Immature natural killer cell (primary cell): ENCODE measurements around the gene B3GALNT2. TPM values are rescaled to one million over a fixed set of nuclear protein-coding genes. Genes with fewer than 3 reads are reported as not detected.
"Not testable (repeated sequence)": the region's sequence is repeated elsewhere in the genome, so short reads cannot be mapped to it uniquely, and the experiment has no call there.

Experiments used
- DNase-seq, 3 donors: peaks; one replicate each; pipeline ENCODE4 v3.0.0; 2022; ENCODE audit warnings: mixed read lengths in 1 of 3
- H3K27ac Mint-ChIP-seq, 6 donors: one replicate each; pipeline ENCODE4 v1.8.0; 2020; ENCODE audit warnings: mixed read lengths in 6 of 6, mild to moderate bottlenecking in 5 of 6, inconsistent platforms in 4 of 6, moderate library complexity in 3 of 6
- H3K27me3 Mint-ChIP-seq, 3 donors: one replicate each; pipeline ENCODE4 v1.8.0; 2020 to 2021; ENCODE audit warnings: low read depth in 3 of 3, mild to moderate bottlenecking in 3 of 3, mixed read lengths in 3 of 3, moderate library complexity in 3 of 3, inconsistent platforms in 1 of 3
- H3K36me3 Mint-ChIP-seq, 3 donors: one replicate each; pipeline ENCODE4 v1.8.0; 2020; ENCODE audit warnings: mixed read lengths in 3 of 3, inconsistent platforms in 2 of 3, mild to moderate bottlenecking in 2 of 3
- H3K4me1 Mint-ChIP-seq, 2 donors: one replicate each; pipeline ENCODE4 v1.8.0; 2020; ENCODE audit warnings: inconsistent platforms in 2 of 2, mild to moderate bottlenecking in 2 of 2, mixed read lengths in 2 of 2, moderate library complexity in 1 of 2
- H3K4me3 Mint-ChIP-seq, 5 donors: one replicate each; pipeline ENCODE4 v1.8.0; 2020; ENCODE audit warnings: mild to moderate bottlenecking in 5 of 5, mixed read lengths in 5 of 5, inconsistent platforms in 3 of 5, moderate library complexity in 3 of 5
- H3K9me3 Mint-ChIP-seq, 6 donors: one replicate each; pipeline ENCODE4 v1.8.0; 2020; ENCODE audit warnings: mild to moderate bottlenecking in 6 of 6, mixed read lengths in 6 of 6, inconsistent platforms in 4 of 6, moderate library complexity in 3 of 6
- polyA plus RNA-seq, 3 donors: library from polyadenylated mRNA; unstranded; fragments of 300-500 nt; fragmentation: Illumina TruSeq; gene quantifications; one replicate each; pipeline ENCODE4 v1.2.3, GENCODE V29; 2021

Gene B3GALNT2
- polyA plus RNA-seq: 1 to 10 TPM; 4.0 to 5.2 (median 4.9) TPM

DNA sequence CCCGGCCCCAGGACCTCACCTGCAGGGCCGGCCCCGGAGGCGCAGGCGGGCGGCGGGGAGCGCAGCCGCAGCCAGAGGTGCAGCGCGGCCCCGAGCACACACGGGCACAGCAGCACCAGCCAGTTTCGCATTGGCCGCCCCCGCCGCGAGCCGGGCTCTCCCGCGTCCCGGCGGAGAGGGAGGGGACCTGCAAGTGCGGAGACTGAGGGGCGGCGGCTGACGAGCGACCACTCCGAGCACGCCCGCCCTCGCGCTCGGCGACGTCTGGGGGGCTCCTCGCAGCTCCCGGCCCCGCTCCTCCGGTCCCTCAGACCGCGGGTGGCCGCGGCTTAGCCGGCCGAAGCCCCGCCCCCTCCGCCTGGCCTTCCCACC, at the start of gene B3GALNT2:
Gene B3GALNT2, minus strand, starts transcription at position 331 of the 372 bp plus-strand sequence. Its CDS starts 200 bp downstream, at position 131.
- DNase-seq: no peak
- peak within 1 kb of the TSS; percentile 91 to 97 (median 95) for H3K4me3 Mint-ChIP-seq
- H3K9me3 Mint-ChIP-seq: no peaks in the 10 kb centered on the region
- H3K27ac Mint-ChIP-seq: peak within 1 kb of the TSS; percentile 89 to 98 (median 96)
- peaks cover 17 to 18% of the 10 kb centered on the region in 2 donors for H3K4me1 Mint-ChIP-seq
- H3K36me3 Mint-ChIP-seq: peaks cover 0 to 3% (median 0%) of the 10 kb centered on the region in 3 donors
- H3K27me3 Mint-ChIP-seq: peaks cover 8 to 15% (median 13%) of the 10 kb centered on the region in 3 donors

DNA sequence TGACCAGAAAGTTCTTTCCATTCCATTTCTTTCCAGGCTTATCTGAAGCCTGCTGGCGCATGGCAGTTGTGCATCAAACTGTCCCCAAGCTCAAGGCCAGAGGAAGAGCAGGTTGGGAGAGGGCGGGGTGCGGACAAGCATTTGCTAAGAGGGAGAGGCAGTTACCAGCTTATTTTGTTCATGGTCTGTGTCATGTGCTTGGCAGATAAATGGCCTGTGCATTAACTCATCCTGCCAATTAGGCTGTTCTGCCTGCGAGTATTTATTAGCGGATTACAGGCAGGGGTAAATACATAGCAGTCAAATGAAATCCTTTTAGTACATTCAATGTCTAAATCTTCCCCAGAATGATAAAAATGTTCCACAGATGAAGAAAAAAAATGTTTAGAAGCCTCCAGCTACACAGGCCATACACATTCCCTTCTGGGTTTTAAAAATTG, 48.9 kb upstream of the B3GALNT2 start:
- DNase-seq: no peak
- Mint-ChIP-seq H3K27me3 (peaks cover 0 to 2% (median 1%) of the 10 kb centered on the region in 3 donors), H3K9me3 (no peaks in the 10 kb centered on the region), H3K4me3 (no peak overlapping the region), H3K36me3 (no peaks in the 10 kb centered on the region), H3K4me1 (no peaks in the 10 kb centered on the region), H3K27ac (no peak overlapping the region)

DNA sequence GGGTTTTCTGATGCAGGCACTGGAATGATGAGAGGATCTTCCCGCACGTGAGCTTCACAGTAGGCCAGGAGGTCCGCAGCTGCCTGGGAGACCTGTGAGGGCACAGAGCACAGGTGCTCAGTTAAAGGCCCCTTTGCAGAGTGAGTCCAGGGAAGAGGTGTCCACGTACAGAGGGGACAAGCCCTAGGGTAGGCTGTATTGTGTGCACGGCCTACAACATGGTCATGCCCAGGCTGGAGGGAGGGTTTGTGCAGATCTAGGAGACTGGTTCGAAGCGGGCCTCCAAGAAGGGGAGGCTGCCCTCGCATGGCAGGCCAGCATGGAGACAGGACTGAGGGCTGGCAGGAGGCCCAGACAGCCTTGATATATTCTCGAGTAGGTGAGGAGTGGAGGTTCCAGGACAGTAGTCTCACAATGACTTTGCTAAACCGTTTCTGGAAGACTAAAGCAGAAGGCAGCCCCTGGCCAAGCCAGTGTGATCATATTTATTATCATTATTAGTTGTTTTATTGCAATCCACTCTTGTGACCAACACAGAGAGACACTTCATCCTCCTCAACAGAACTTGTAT, 48.0 kb upstream of the B3GALNT2 start:
- Mint-ChIP-seq H3K36me3 (no peaks in the 10 kb centered on the region), H3K4me3 (no peak overlapping the region), H3K27me3 (peaks cover 1 to 5% (median 2%) of the 10 kb centered on the region in 3 donors), H3K4me1 (no peaks in the 10 kb centered on the region), H3K9me3 (no peaks in the 10 kb centered on the region), H3K27ac (no peak overlapping the region)
- DNase-seq: no peak

DNA sequence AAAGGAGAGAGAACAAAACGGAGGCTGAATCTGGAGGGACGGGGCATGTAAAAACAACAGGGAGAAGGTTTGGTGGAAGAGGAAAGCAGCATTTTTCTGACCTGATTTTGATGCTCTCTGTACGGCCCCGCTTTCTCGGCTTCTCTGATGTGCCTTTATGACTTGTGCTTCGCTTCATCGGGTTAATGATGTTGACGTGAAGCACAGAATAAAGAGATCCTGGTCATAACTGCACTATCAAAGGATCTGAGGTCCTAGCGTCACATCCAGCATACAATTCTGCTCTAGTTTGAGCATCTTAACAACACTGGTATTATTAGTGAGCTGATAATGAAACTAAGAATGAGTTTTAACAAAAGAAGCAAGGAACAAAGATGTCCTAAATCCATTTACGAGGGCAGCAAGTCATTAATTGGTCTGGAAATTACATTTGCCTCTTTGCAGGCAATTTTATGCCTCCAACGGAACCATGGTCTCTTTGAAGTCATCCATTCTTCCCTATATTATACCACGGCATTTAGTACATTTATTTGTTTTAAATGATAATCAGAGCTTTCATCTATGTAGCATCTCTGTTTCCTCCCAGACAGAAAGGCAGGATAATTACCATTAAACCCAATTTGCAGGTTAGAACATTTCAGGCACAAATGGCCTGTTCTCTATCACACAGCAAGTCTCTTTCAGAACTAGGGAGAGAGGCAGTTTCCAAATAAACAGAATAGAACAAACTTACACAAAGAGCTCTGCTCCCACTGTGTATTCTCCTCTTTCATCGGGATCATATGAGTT, 45.3 kb upstream of the B3GALNT2 start:
- DNase-seq: no peak
- H3K27ac Mint-ChIP-seq: no peak overlapping the region
- H3K9me3 Mint-ChIP-seq: peaks cover 0 to 1% (median 0%) of the 10 kb centered on the region in 6 donors

DNA sequence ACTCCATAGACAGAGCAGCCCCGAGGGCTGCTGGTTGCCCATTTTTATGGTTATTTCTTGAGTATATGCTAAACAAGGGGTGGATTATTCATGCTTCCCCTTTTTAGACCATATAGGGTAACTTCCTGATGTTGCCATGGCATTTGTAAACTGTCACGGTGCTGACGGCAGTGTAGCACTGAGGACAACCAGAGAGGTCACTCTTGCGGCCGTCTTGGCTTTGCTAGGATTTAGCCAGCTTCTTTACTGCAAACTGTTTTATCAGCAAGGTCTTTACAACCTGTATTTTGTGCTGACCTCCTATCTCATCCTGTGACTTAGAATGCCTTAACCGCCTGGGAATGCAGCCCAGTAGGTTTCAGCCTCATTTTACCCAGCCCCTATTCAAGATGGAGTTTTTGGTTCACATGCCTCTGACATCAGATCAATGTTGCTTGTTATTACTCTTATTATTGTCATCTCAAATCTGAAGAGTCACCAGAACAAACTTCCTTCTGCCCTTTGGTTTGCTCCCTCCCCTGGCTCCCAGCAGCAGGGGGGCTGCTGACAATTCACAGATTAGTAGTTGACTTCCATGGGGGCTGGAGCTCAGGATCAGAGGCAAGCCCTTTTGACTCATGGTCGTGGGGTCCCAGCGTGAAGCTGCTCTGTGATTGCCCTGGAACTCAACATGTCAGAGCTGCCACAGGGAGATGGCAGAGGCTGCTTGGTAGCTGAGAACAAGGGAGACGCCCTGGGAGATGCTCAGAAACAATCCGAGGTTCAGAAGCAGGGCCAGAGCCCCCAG, 42.3 kb upstream of the B3GALNT2 start:
- not testable (repeated sequence) for H3K9me3 Mint-ChIP-seq

More for the DNA sequence above, 45.3 kb upstream of the B3GALNT2 start:
- Mint-ChIP-seq H3K36me3 (no peaks in the 10 kb centered on the region), H3K4me1 (no peaks in the 10 kb centered on the region), H3K4me3 (no peak overlapping the region), H3K27me3 (peaks cover 0 to 5% (median 2%) of the 10 kb centered on the region in 3 donors)

DNA sequence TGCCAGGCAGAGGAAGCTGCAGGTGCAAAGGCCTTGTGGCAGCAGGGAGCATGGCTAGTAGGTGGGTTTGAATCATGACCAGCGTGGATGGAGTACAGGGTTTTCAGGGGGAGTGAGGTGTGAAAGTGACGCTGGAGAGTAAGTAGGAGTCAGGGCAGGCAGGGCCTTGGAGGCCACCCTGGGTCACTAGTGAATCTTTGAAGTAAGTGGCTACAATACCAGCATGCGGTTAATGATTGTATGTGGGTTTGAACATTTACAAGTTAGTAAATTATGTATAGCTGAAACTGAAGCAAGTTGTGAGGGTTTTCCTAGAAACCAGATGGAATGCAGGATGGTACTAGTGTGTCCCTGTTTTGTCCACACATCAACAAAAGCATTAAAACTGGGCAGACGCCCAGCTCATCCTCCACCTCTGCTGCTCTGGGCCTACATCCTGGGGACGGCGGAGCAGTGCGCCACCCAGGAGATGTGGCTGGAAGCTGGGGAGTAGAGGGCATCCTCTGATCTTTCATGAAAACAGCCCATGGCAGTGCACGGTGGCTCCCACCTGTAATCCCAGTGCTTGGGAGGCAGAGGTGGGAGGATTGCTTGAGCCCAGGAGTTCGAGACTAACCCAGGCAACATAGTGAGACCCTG, 41.2 kb upstream of the B3GALNT2 start:
- H3K27me3 Mint-ChIP-seq: peaks cover 1 to 5% (median 2%) of the 10 kb centered on the region in 3 donors
- H3K4me3 Mint-ChIP-seq: no peak overlapping the region
- DNase-seq: no peak
- H3K4me1 Mint-ChIP-seq: no peaks in the 10 kb centered on the region
- no peak overlapping the region for H3K27ac Mint-ChIP-seq
- no peaks in the 10 kb centered on the region for H3K36me3 Mint-ChIP-seq
- H3K9me3 Mint-ChIP-seq: peaks cover 0 to 1% (median 0%) of the 10 kb centered on the region in 6 donors

More for the DNA sequence above, 42.3 kb upstream of the B3GALNT2 start:
- H3K4me1 Mint-ChIP-seq, H3K27ac Mint-ChIP-seq, H3K4me3 Mint-ChIP-seq, H3K36me3 Mint-ChIP-seq, H3K27me3 Mint-ChIP-seq, DNase-seq: not testable (repeated sequence)

DNA sequence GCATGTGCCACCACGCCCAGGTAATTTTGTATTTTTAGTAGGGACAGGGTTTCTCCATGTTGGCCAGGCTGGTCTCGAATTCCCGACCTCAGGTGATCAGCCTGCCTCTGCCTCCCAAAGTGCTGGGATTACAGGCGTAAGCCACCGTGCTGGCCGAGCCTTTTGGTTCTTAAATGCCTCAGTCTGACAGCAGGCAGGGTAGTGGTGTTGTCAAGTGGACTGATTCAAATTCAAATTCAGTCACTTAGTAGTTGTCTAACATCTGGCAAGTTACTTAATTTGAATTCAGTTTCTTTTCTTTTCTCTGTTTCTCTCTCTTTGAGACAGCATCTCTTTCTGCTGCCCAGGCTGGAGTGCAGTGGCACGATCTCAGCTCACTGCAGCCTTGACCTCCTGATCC, 38.6 kb upstream of the B3GALNT2 start:
- DNase-seq, H3K36me3 Mint-ChIP-seq, H3K4me3 Mint-ChIP-seq, H3K27me3 Mint-ChIP-seq, H3K27ac Mint-ChIP-seq, H3K9me3 Mint-ChIP-seq, H3K4me1 Mint-ChIP-seq: not testable (repeated sequence)

DNA sequence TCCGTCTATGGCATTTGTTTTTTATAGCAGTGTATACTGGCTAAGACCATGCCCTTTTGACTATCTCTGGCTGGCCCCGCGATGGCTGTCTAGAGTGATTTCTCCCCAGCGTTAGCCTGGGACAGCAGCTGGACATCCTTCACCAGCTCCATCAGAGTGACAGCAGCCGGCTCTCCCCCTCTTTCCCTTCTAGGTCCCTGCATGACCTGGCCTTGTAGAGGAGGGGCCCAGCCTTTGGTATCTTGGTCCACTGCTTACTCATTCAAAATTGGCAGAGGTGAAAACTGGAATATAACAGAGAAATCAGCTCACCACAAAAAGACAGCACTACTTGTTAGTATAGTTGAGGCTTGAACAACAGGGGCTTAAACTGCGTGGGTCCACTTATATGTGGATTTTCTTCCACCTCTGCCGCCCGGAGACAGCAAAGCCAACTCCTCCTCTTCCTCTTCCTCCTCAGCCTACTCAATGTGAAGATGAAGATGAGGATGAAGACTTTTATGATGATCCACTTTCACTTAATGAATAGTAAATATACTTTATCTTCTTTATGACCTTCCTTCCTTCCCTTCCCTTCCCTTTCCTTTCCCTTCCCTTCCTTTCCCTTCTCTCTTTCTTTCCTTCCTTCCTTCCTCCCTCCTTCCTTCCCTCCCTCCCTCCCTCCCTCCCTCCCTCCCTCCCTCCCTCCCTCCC, 29.4 kb upstream of the B3GALNT2 start:
- Mint-ChIP-seq H3K4me1 (no peaks in the 10 kb centered on the region), H3K9me3 (no peaks in the 10 kb centered on the region), H3K4me3 (no peak overlapping the region), H3K27me3 (peaks cover 0 to 8% (median 0%) of the 10 kb centered on the region in 3 donors), H3K27ac (no peak overlapping the region), H3K36me3 (no peaks in the 10 kb centered on the region)
- DNase-seq: no peak

DNA sequence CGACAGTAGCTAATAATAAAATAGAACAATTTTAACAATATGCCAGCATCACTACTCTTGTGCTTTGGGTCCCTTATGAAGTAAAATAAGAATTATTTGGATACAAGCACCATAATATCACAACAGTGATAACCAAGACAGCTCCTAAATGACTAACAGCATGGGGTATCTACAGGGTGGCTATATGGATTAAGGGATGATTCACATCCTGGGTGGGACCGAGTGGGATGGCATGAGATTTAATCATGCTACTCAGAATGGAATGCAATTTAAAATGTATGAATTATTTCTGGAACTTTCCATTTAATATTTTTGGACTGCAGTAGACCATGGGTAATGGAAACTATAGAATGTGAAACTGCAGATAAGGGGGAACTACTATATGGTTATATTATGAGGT, 28.1 kb upstream of the B3GALNT2 start:
- H3K27ac Mint-ChIP-seq: no peak overlapping the region
- H3K4me1 Mint-ChIP-seq: no peaks in the 10 kb centered on the region
- no peak for DNase-seq
- no peaks in the 10 kb centered on the region for H3K9me3 Mint-ChIP-seq
- peaks cover 0 to 8% (median 0%) of the 10 kb centered on the region in 3 donors for H3K27me3 Mint-ChIP-seq
- no peaks in the 10 kb centered on the region for H3K36me3 Mint-ChIP-seq
- H3K4me3 Mint-ChIP-seq: no peak overlapping the region

DNA sequence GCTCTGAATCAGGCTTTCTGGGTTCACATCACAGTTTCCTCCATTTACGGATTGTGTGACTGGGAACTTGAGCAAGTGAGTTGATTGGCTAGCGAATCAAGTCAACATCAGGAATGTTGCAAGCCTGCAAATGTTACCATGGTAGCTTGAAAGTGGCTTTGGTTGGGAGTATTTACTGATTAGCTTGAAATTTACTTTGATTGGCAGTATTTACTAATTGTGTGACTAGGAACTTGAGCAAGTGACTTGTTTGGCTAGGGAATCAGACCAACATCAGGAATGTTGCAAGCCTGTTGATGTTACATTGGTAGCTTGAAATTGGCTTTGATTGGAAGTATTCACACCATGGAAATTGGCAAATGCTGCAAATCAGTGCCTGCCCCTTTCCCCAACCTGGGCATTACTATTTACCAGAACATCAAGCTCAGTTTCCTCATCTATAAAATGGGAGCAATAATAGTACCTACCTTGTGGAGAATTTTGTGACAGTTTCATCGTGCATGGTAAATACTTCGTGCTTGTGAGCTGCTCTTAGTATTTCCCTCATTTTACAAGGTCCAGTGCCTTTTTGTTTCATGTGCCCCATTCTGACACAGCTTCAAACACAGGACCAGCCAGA, 23.1 kb upstream of the B3GALNT2 start:
- H3K9me3 Mint-ChIP-seq: no peaks in the 10 kb centered on the region
- no peaks in the 10 kb centered on the region for H3K4me1 Mint-ChIP-seq
- no peak overlapping the region for H3K4me3 Mint-ChIP-seq
- H3K27me3 Mint-ChIP-seq: peaks cover 0 to 3% (median 0%) of the 10 kb centered on the region in 3 donors
- no peak for DNase-seq
- no peaks in the 10 kb centered on the region for H3K36me3 Mint-ChIP-seq
- no peak overlapping the region for H3K27ac Mint-ChIP-seq

DNA sequence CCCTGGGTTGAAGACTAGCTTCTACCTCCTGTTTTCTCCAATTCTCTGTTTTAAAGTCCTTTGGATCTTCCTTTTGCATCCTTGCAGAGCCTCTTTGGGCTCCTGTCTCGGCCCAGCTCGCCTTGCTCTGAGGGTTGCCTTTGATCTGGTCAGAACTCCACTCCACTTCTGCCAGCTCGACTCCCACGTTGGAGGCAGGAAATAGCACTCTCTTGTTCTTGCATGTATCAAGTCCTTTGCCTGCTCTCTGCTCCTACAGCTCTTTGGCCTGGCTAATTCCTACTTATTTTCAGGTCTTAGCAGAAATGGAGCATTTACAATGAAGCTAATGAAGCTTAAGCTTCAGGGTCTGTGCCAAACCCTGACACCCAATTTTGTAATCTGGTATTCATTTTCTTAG, 21.1 kb upstream of the B3GALNT2 start:
- H3K9me3 Mint-ChIP-seq: no peaks in the 10 kb centered on the region
- no peak overlapping the region for H3K27ac Mint-ChIP-seq
- H3K27me3 Mint-ChIP-seq: peaks cover 0 to 2% (median 2%) of the 10 kb centered on the region in 3 donors
- no peak overlapping the region for H3K4me3 Mint-ChIP-seq
- H3K4me1 Mint-ChIP-seq: no peaks in the 10 kb centered on the region
- H3K36me3 Mint-ChIP-seq: no peaks in the 10 kb centered on the region
- DNase-seq: no peak

DNA sequence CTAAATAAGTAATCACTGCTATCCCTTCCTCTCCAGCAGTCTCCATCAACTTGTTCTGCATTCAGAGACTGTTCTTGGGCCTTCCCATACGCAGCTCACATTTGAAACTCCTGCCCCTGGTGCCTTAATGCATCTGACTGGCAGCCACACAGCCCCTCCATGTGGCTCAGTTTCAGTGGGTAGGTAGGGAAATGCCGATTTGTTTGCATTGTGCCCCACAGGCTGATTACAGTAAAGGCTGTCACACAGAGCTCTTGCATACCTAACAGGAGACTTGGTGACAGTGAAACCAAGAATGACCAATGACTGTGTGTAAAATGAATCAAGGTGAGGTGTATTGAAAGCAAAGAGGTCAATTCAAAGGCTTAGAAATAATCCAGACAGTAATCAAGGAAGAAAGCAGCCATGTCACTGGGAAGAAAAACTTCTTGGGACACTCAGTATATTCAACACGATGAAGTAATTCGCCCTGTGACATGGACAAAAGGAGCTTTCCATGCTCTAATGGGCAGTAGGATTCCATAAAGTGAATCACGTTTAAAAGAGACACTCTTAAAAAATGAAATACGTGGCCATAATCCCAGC, 12.7 kb upstream of the B3GALNT2 start:
- no peak overlapping the region for H3K4me3 Mint-ChIP-seq
- H3K9me3 Mint-ChIP-seq: no peaks in the 10 kb centered on the region
- H3K4me1 Mint-ChIP-seq: no peaks in the 10 kb centered on the region
- DNase-seq: no peak
- peaks cover 2 to 4% (median 2%) of the 10 kb centered on the region in 3 donors for H3K27me3 Mint-ChIP-seq
- no peak overlapping the region for H3K27ac Mint-ChIP-seq
- H3K36me3 Mint-ChIP-seq: no peaks in the 10 kb centered on the region
